ENCODE measurements around the gene IMP4. TPM values are rescaled to one million over a fixed set of nuclear protein-coding genes. Genes with fewer than 3 reads are reported as not detected.

The IMP4 gene
- total and polyA plus RNA-seq, 12 donors: 50.6 to 190 (median 64.6) TPM

- H3K27me3 ChIP-seq: no peaks in the 10 kb centered on the region
- H3K4me1 ChIP-seq: peaks cover 7 to 45% (median 19%) of the 10 kb centered on the region in 9 donors
- ATAC-seq (no peak), DNase-seq (no peak)
- 76% methylated on average over 4 of the region's 4 CpGs for WGBS, 2 donors
- H3K4me3 ChIP-seq: no peak overlapping the region
- no peak overlapping the region for H3K27ac ChIP-seq
- H3K9me3 ChIP-seq: no peaks in the 10 kb centered on the region
- peaks cover 0 to 20% (median 0%) of the 10 kb centered on the region in 9 donors for H3K36me3 ChIP-seq
- TF ChIP-seq CTCF (IDR thresholded peaks at IDR 0.05): no peak
- intact Hi-C loops (cut with DNase I): no loop called here
Observed at GRCh38 chr2:130381619-130382018, 38.9 kb downstream of the IMP4 start.

GRCh38 chr2:130382313-130382917 lies 39.7 kb downstream of the IMP4 start:
- 98 to 99% methylated on average over 8 of the region's 8 CpGs for WGBS, 2 donors
- Histone ChIP-seq H3K27me3 (no peaks in the 10 kb centered on the region), H3K9me3 (no peaks in the 10 kb centered on the region), H3K4me3 (no peak overlapping the region), H3K36me3 (peaks cover 0 to 17% (median 0%) of the 10 kb centered on the region in 9 donors), H3K4me1 (peaks cover 7 to 53% (median 27%) of the 10 kb centered on the region in 9 donors), H3K27ac (no peak overlapping the region)
- ATAC-seq (no peak), DNase-seq (no peak)
- intact Hi-C loops (cut with DNase I): no loop called here
- TF ChIP-seq CTCF (IDR thresholded peaks at IDR 0.05): no peak

- Histone ChIP-seq H3K27me3 (no peaks in the 10 kb centered on the region), H3K4me1 (peaks cover 8 to 59% (median 41%) of the 10 kb centered on the region in 9 donors), H3K4me3 (no peak overlapping the region), H3K36me3 (peaks cover 0 to 7% (median 0%) of the 10 kb centered on the region in 9 donors), H3K27ac (peak overlapping the region in 6 of 10 donors; percentile 39 to 94 (median 73)), H3K9me3 (no peaks in the 10 kb centered on the region)
- ATAC-seq: peak in 2 of 8 donors; percentile 6 to 17
- WGBS, 2 donors: 88 to 92% methylated on average over 3 of the region's 3 CpGs
- no peak for TF ChIP-seq CTCF (IDR thresholded peaks at IDR 0.05)
- intact Hi-C loops (cut with DNase I): loop anchor here in 1 of 10 donors (2.0 kb wide), 1 partner anchor 13 kb away; no protein-coding TSS in a partner anchor
- DNase-seq: no peak
Observed at GRCh38 chr2:130385709-130386108, 43.0 kb downstream of the IMP4 start.

GRCh38 chr2:130387071-130387400 lies 44.3 kb downstream of the IMP4 start:
- Histone ChIP-seq H3K27ac (peak overlapping the region; percentile 35 to 94 (median 66)), H3K27me3 (no peaks in the 10 kb centered on the region), H3K36me3 (peaks cover 0 to 4% (median 0%) of the 10 kb centered on the region in 9 donors), H3K4me3 (peak overlapping the region in 2 of 10 donors; percentile 9 to 25), H3K9me3 (no peaks in the 10 kb centered on the region), H3K4me1 (peaks cover 7 to 65% (median 49%) of the 10 kb centered on the region in 9 donors)
- intact Hi-C loops (cut with DNase I): loop anchor here in 1 of 10 donors (2.0 kb wide), 1 partner anchor 14 kb away; no protein-coding TSS in a partner anchor
- TF ChIP-seq CTCF (IDR thresholded peaks at IDR 0.05): no peak
- ATAC-seq (peak in 5 of 8 donors; percentile 24 to 60 (median 54)), DNase-seq (peak; percentile 50 to 65)
- 39 to 53% methylated on average over 4 of the region's 4 CpGs for WGBS, 2 donors

Data from heart right ventricle (tissue), 16 donors.